Pancreas (tissue), 10 donors: ENCODE measurements around the gene SART1. TPM values are rescaled to one million over a fixed set of nuclear protein-coding genes. Genes with fewer than 3 reads are reported as not detected.

ENCODE experiments used
- ATAC-seq, 4 donors: fragments of 200-7000 bp; cut with Tn5 transposase; one replicate each; pipeline versions ENCODE4 v1.8.0 to v1.9.1; 2020; ENCODE audit warnings: mild to moderate bottlenecking in 4 of 4, moderate library complexity in 4 of 4
- DNase-seq, 6 donors: peaks; one replicate each; pipeline ENCODE4 v3.0.0-alpha.2; 2020
- FAIRE-seq: peaks from 2 replicates; lab custom pipeline; 2012; peaks lifted over from hg19 to GRCh38; lab: Jason Lieb, UNC
- H3K27ac ChIP-seq, 4 donors: fragments of 200-600 bp; sonication (generic); 1 replicate in 3 of 4; 2 replicates in 1 of 4; pipeline versions ENCODE4 v1.5.0 to v1.8.0; 2020
- H3K27me3 ChIP-seq, 4 donors: fragments of 200-600 bp; one replicate each; pipeline ENCODE4 v1.8.0; 2021
- H3K36me3 ChIP-seq, 3 donors: fragments of 200-600 bp; sonication (generic) in 1 of 3; one replicate each; pipeline versions ENCODE4 v1.5.0 to v1.8.0; 2020 to 2021
- H3K4me1 ChIP-seq, 3 donors: fragments of 200-600 bp; one replicate each; pipeline ENCODE4 v1.8.0; 2021
- H3K4me3 ChIP-seq, 4 donors: fragments of 200-600 bp; sonication (generic) in 2 of 4; one replicate each; pipeline versions ENCODE4 v1.5.0 to v1.8.0; 2020 to 2021
- H3K9me3 ChIP-seq, 4 donors: fragments of 200-600 bp; one replicate each; pipeline ENCODE4 v1.8.0; 2021
- WGBS, 2 donors: extraction: QIAGEN DNeasy Blood & Tissue Kit; methylation state at CpG; one replicate each; pipeline ENCODE4 v1.1.7; 2013; 5-methylcytosine and 5-hydroxymethylcytosine counted together
- intact Hi-C, 3 donors: fragments of 100-400 bp; cut with DNase I; formaldehyde crosslinking; loops; one replicate each; pipeline versions ENCODE4 v1.11.1 to v1.14.2; 2022
- polyA plus RNA-seq, 2 donors: library from polyadenylated mRNA; stranded (reverse); fragments of 200-250 nt; gene quantifications; one replicate each; pipeline ENCODE4 v1.2.3, GENCODE V29; 2013
- total RNA-seq, 6 donors: library from RNA; stranded (reverse); fragmentation: NEBNext Ultra II Directional in 4 of 6; extraction: Animal tissue kit (Norgen Biotek cat#: 25700) in 4 of 6; gene quantifications; one replicate each; pipeline versions ENCODE4 v1.2.1 to v1.2.4, GENCODE V29; 2021 to 2023
- TF ChIP-seq, protein P1 (sequence below), 4 donors: fragments of 200-600 bp; sonication (generic) in 3 of 4; IDR thresholded peaks; one replicate each; pipeline versions ENCODE4 v1.5.0 to v1.8.0; 2021; ENCODE audit warnings: antibody characterized with exemption in 4 of 4
- donor health status: healthy with polysubstance abuse.
- donor health status: DM: no; HTN: no; CAD: no; lungs with moderate emphysema.
- donor health status: DM: no; HTN: no; CAD: no.
- donor health status: control.
- donor health status: control.
- donor health status: Bipolar disorder and iron deficiency.
- donor health status: DM: yes; HTN: yes; CAD: no.
- donor health status: DM: no; HTN: no; CAD: no.
- donor health status: DM: no; HTN: no; CAD: no.
- donor health status: DM: yes; HTN: yes; CAD: no.

Gene SART1
- total and polyA plus RNA-seq, 8 donors: 19.2 to 98.5 (median 25.5) TPM

DNA sequence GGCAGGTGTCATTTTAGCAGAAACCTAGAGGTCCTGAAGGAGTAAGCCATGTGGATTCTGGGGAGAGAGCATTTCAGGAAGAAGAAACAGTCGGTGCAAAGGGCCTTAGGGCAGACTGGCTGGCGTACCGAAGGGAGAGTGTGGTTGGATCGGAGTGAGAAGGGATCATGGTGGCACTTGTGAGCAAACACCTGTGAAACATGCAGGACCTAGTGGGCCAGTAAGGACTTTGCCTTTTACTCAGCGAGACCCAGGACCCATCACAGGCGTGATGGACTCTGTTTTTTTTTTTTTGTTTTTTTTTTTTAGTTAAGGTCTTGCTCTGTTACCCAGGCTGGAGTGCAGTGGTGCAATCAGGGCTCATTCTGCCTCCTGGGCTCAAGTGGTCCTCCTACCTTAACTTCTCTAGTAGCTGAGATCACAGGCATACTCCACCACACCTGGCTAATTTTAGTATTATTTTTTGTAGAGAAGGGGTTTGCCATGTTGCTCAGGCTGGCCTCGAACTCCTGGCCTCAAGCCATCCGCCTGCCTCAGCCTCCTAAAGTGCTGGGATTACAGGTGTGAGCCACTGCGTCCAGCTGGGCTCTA, 19.7 kb upstream of the SART1 start:
- TF ChIP-seq, protein P1, sequence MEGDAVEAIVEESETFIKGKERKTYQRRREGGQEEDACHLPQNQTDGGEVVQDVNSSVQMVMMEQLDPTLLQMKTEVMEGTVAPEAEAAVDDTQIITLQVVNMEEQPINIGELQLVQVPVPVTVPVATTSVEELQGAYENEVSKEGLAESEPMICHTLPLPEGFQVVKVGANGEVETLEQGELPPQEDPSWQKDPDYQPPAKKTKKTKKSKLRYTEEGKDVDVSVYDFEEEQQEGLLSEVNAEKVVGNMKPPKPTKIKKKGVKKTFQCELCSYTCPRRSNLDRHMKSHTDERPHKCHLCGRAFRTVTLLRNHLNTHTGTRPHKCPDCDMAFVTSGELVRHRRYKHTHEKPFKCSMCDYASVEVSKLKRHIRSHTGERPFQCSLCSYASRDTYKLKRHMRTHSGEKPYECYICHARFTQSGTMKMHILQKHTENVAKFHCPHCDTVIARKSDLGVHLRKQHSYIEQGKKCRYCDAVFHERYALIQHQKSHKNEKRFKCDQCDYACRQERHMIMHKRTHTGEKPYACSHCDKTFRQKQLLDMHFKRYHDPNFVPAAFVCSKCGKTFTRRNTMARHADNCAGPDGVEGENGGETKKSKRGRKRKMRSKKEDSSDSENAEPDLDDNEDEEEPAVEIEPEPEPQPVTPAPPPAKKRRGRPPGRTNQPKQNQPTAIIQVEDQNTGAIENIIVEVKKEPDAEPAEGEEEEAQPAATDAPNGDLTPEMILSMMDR (IDR thresholded peaks at IDR 0.05): no peak
- ATAC-seq: peak in 1 of 4 donors; percentile 47
- no peaks in the 10 kb centered on the region for H3K4me1 ChIP-seq
- no peak for FAIRE-seq
- H3K27ac ChIP-seq: peak overlapping the region in 1 of 4 donors; percentile 15
- H3K9me3 ChIP-seq: no peaks in the 10 kb centered on the region
- no peak for DNase-seq
- intact Hi-C loops: no loop called here
- no peaks in the 10 kb centered on the region for H3K36me3 ChIP-seq
- no peaks in the 10 kb centered on the region for H3K27me3 ChIP-seq
- H3K4me3 ChIP-seq: no peak overlapping the region
- WGBS, 2 donors: 57 to 58% methylated on average over 9 of the region's 9 CpGs

DNA sequence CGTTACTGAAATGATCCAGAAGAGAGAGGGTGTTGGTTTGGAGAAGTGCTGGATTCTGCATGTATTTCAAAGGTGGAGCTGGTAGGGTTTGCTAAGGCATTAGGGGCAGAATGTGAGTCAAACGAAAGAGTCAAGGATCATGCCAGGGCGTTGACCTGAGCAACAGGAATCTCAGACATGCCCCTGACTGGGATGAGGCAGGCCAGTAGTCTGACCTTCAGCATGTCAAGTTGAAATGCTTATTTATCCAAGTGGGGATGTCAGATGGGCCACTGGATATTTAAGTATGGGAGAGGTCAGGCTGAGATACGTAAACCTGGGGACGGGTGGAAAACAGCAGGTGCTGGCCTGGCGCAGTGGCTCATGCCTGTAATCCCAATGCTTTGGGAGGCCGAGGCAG, 19.0 kb upstream of the SART1 start:
- TF ChIP-seq, protein P1 (IDR thresholded peaks at IDR 0.05): no peak
- 80 to 83% methylated on average over 7 of the region's 7 CpGs for WGBS, 2 donors
- FAIRE-seq: no peak

GRCh38 chr11:65944191-65944590, 17.3 kb upstream of the SART1 start:
- Histone ChIP-seq H3K27ac (no peak overlapping the region), H3K4me1 (no peaks in the 10 kb centered on the region), H3K27me3 (no peaks in the 10 kb centered on the region), H3K36me3 (no peaks in the 10 kb centered on the region), H3K4me3 (no peak overlapping the region), H3K9me3 (no peaks in the 10 kb centered on the region)
- FAIRE-seq (no peak), ATAC-seq (no peak), DNase-seq (no peak)
- intact Hi-C loops: no loop called here
- TF ChIP-seq, protein P1 (IDR thresholded peaks at IDR 0.05): no peak
- 82 to 85% methylated on average over 8 of the region's 8 CpGs for WGBS, 2 donors

More for the DNA sequence above, 19.0 kb upstream of the SART1 start:
- no peaks in the 10 kb centered on the region for H3K9me3 ChIP-seq
- H3K36me3 ChIP-seq: no peaks in the 10 kb centered on the region
- H3K27ac ChIP-seq: no peak overlapping the region
- no peak overlapping the region for H3K4me3 ChIP-seq
- H3K4me1 ChIP-seq: no peaks in the 10 kb centered on the region
- no peak for DNase-seq
- no peaks in the 10 kb centered on the region for H3K27me3 ChIP-seq
- intact Hi-C loops: no loop called here
- no peak for ATAC-seq

GRCh38 chr11:65944767-65945166, 16.8 kb upstream of the SART1 start:
- TF ChIP-seq, protein P1 (IDR thresholded peaks at IDR 0.05): no peak
- FAIRE-seq (no peak), DNase-seq (no peak), ATAC-seq (no peak)
- H3K4me3 ChIP-seq: no peak overlapping the region
- H3K9me3 ChIP-seq: no peaks in the 10 kb centered on the region
- intact Hi-C loops: no loop called here
- WGBS, 2 donors: 71 to 72% methylated on average over 8 of the region's 8 CpGs
- no peaks in the 10 kb centered on the region for H3K4me1 ChIP-seq
- H3K27me3 ChIP-seq: no peaks in the 10 kb centered on the region
- no peaks in the 10 kb centered on the region for H3K36me3 ChIP-seq
- H3K27ac ChIP-seq: no peak overlapping the region

- TF ChIP-seq, protein P1 (IDR thresholded peaks at IDR 0.05): no peak
- no peak for FAIRE-seq
- H3K4me3 ChIP-seq: no peak within 1 kb of the TSS
- no peak for ATAC-seq
- intact Hi-C loops: no loop called here
- H3K36me3 ChIP-seq: no peaks in the 10 kb centered on the region
- no peaks in the 10 kb centered on the region for H3K9me3 ChIP-seq
- no peak for DNase-seq
- H3K4me1 ChIP-seq: no peaks in the 10 kb centered on the region
- no peak within 1 kb of the TSS for H3K27ac ChIP-seq
- WGBS, 2 donors: 63 to 70% methylated on average over 13 of the region's 13 CpGs
- no peaks in the 10 kb centered on the region for H3K27me3 ChIP-seq
Measured at GRCh38 chr11:65945430-65945911, 16.1 kb upstream of the SART1 start, which contains the start of gene TSGA10IP. Gene TSGA10IP, plus strand, starts transcription at chr11:65945480. Its CDS starts 196 bp downstream, at chr11:65945676.
